GM12878 (cell line): ENCODE results near the gene DTNBP1. TPM values are rescaled to one million over a fixed set of nuclear protein-coding genes. Genes with fewer than 3 reads are reported as not detected.

Experiments
- ATAC-seq: fragments of 200-7000 bp; cut with Tn5 transposase; 3 replicates; pipeline ENCODE4 v1.9.1; 2020; ENCODE audit warnings: mild to moderate bottlenecking, moderate library complexity
- BruUV-seq: library from RNA; stranded (reverse); fragments of 400-500 nt; replicated peaks from 2 replicates; lab custom pipeline; 2021; lab: Mats Ljungman, UMichigan
- CTCF ChIA-PET: fragments of 300-600 bp; sonication (Branson Sonifier 250); formaldehyde crosslinking; extraction: SDS; loops from one replicate; lab custom pipeline; 2021; ENCODE audit warnings: inconsistent platforms; lab: Yijun Ruan, JAX
- POLR2A ChIA-PET: fragments of 350-600 bp; formaldehyde crosslinking; extraction: SDS; loops from one replicate; lab custom pipeline; 2021; ENCODE audit warnings: inconsistent platforms; lab: Charles Lee
- RAD21 ChIA-PET: fragments of 300-600 bp; sonication (Branson Sonifier 250); formaldehyde crosslinking; loops from one replicate; lab custom pipeline; 2023; ENCODE audit warnings: antibody characterized with exemption; ENCODE audit not compliant: unreplicated experiment; lab: Charles Lee
- SMC1A ChIA-PET: fragments of 300-600 bp; sonication (Branson Sonifier 250); formaldehyde crosslinking; loops from one replicate; lab custom pipeline; 2023; ENCODE audit not compliant: unreplicated experiment, uncharacterized antibody; lab: Charles Lee
- DNase-seq: peaks from one replicate; pipeline ENCODE4 v3.0.0-alpha.2; 2011; ENCODE audit warnings: low read depth, low spot score
- FAIRE-seq: peaks from 3 replicates; lab custom pipeline; 2011; peaks lifted over from hg19 to GRCh38; lab: Jason Lieb, UNC
- H2AFZ ChIP-seq: 2 replicates; pipeline ENCODE4 v1.6.0; 2011; ENCODE audit warnings: low read depth, low read length, control low read depth; ENCODE audit not compliant: control insufficient read depth
- H3K27ac ChIP-seq: 2 replicates; pipeline ENCODE4 v1.5.1; 2011; ENCODE audit warnings: control low read depth; ENCODE audit not compliant: control insufficient read depth, insufficient read depth
- H3K27me3 ChIP-seq, 2 experiments: replicated peaks in 1 of 2; 2 replicates each; pipeline versions ENCODE4 v1.6.0 to v1.6.1; 2011; ENCODE audit warnings: low read length in 1 of 2; ENCODE audit not compliant: control insufficient read depth in 2 of 2, insufficient read depth in 2 of 2
- H3K36me3 ChIP-seq, 2 experiments: 2 replicates each; pipeline ENCODE4 v1.5.1; 2011; ENCODE audit warnings: low read length in 1 of 2; ENCODE audit not compliant: control insufficient read depth in 2 of 2, insufficient read depth in 2 of 2
- H3K4me1 ChIP-seq: 2 replicates; pipeline ENCODE4 v1.6.1; 2011; ENCODE audit warnings: mild to moderate bottlenecking, low read length, moderate library complexity, mixed read lengths; ENCODE audit not compliant: control insufficient read depth, insufficient read depth
- H3K4me2 ChIP-seq: 2 replicates; pipeline ENCODE4 v1.6.0; 2011; ENCODE audit warnings: control low read depth; ENCODE audit not compliant: control insufficient read depth, insufficient read depth
- H3K4me3 ChIP-seq: fragments of 200-600 bp; sonication (generic); 2 replicates; pipeline ENCODE4 v1.5.1; 2016
- H3K79me2 ChIP-seq: 2 replicates; pipeline ENCODE4 v1.6.0; 2011; ENCODE audit warnings: low read length; ENCODE audit not compliant: control insufficient read depth, insufficient read depth
- H3K9ac ChIP-seq: 2 replicates; pipeline ENCODE4 v1.8.0; 2011; ENCODE audit warnings: low read length, control low read depth, mixed read lengths; ENCODE audit not compliant: control insufficient read depth, insufficient read depth
- H3K9me3 ChIP-seq: replicated peaks from 3 replicates; pipeline ENCODE4 v1.5.1; 2011; ENCODE audit warnings: mild to moderate bottlenecking, low read length; ENCODE audit not compliant: control insufficient read depth, insufficient read depth
- H4K20me1 ChIP-seq: 2 replicates; pipeline ENCODE4 v1.6.0; 2011; ENCODE audit not compliant: control insufficient read depth, insufficient read depth
- EED ChIP-seq: sonication (generic); IDR thresholded peaks from 2 replicates; pipeline ENCODE4 v1.6.1; 2016; ENCODE audit warnings: antibody characterized with exemption, low read depth
- HDAC6 ChIP-seq: fragments of 200-600 bp; sonication (generic); IDR thresholded peaks from one replicate; pipeline ENCODE4 v1.8.0; 2017; ENCODE audit warnings: antibody characterized with exemption; ENCODE audit not compliant: unreplicated experiment
- JUND ChIP-seq: IDR thresholded peaks from 2 replicates; pipeline ENCODE4 v1.6.1; 2012; ENCODE audit warnings: low read depth, mild to moderate bottlenecking, low read length, improper control_type of control experiment, moderate library complexity
- MXI1 ChIP-seq: fragments of 150-350 bp; IDR thresholded peaks from 2 replicates; pipeline ENCODE4 v1.6.1; 2011; ENCODE audit warnings: low read depth, mild to moderate bottlenecking, inconsistent platforms, low read length, improper control_type of control experiment
- NR2F1 ChIP-seq: fragments of 450-650 bp; conservative IDR thresholded peaks from 2 replicates; pipeline ENCODE4 v1.6.1; 2017; ENCODE audit warnings: mild to moderate bottlenecking
- SMAD1 ChIP-seq: fragments of 450-650 bp; IDR thresholded peaks from 2 replicates; pipeline ENCODE4 v1.6.1; 2018; ENCODE audit warnings: mild to moderate bottlenecking, low read depth; ENCODE audit not compliant: partially characterized antibody
- SREBF2 ChIP-seq: IDR thresholded peaks from 2 replicates; pipeline ENCODE4 v1.6.1; 2012; ENCODE audit warnings: mild to moderate bottlenecking, low read length
- STAT1 ChIP-seq: fragments of 450-650 bp; conservative IDR thresholded peaks from 2 replicates; pipeline ENCODE4 v1.6.1; 2014; ENCODE audit warnings: antibody characterized with exemption, mild to moderate bottlenecking
- SUPT20H ChIP-seq: IDR thresholded peaks from 2 replicates; pipeline ENCODE4 v1.6.1; 2011; ENCODE audit warnings: low read depth, mild to moderate bottlenecking, low read length, moderate library complexity, borderline replicate concordance; ENCODE audit not compliant: control insufficient read depth
- in situ Hi-C: fragments of 300-500 bp; cut with MboI; formaldehyde crosslinking; loops from 9 replicates; pipeline ENCODE4 v1.14.3; 2018; ENCODE audit warnings: mixed read lengths
- intact Hi-C: fragments of 100-400 bp; cut with micrococcal nuclease; formaldehyde crosslinking; loops from one replicate; pipeline ENCODE4 v1.14.2; 2022; ENCODE audit not compliant: unreplicated experiment
- polyA plus RNA-seq, 11 experiments: library from polyadenylated mRNA; depleted of rRNA in 4 of 11; unstranded in 6 of 11; stranded (reverse) in 5 of 11; fragments of >200 nt; fragmentation: Nextera tagmentation in 4 of 11; fragmentation: Illumina TruSeq in 1 of 11; extraction: Ambion mirVana in 4 of 11; extraction: Trizol in 1 of 11; gene quantifications; 1 replicate in 1 of 11; 2 replicates in 10 of 11; pipeline versions ENCODE4 v1.2.1 to v1.2.3, GENCODE V29; 2011 to 2016; ENCODE audit warnings: inconsistent platforms in 2 of 11, missing spikeins in 2 of 11, low read depth in 1 of 11
- total RNA-seq, 4 experiments: library from RNA; depleted of rRNA in 3 of 4; stranded (reverse); fragments of >200 nt in 3 of 4; fragmentation: Illumina TruSeq in 1 of 4; extraction: Trizol in 1 of 4; gene quantifications; 2 replicates each; pipeline versions ENCODE4 v1.2.1 to v1.2.3, GENCODE V29; 2013 to 2021
- TF ChIP-seq, protein P1 (sequence below): IDR thresholded peaks from 2 replicates; pipeline ENCODE4 v1.6.1; 2011; ENCODE audit warnings: mild to moderate bottlenecking, low read depth, low read length, moderate library complexity; ENCODE audit not compliant: insufficient replicate concordance
- TF ChIP-seq, protein P2 (sequence below): IDR thresholded peaks from 2 replicates; pipeline ENCODE4 v1.6.1; 2011; ENCODE audit warnings: low read depth, low read length, improper control_type of control experiment, borderline replicate concordance
- TF ChIP-seq, protein P3 (sequence below): fragments of 450-650 bp; formaldehyde crosslinking; IDR thresholded peaks from 2 replicates; pipeline ENCODE4 v1.4.0; 2020; ENCODE audit warnings: mild to moderate bottlenecking, moderate library complexity

Gene DTNBP1
- total and polyA plus RNA-seq, 10 of the 15 experiments (the other 5 are each of a cell fraction or from before 2014, with no cell fraction given), result 7.1 to 40.3 (median 20.1) TPM

DNA sequence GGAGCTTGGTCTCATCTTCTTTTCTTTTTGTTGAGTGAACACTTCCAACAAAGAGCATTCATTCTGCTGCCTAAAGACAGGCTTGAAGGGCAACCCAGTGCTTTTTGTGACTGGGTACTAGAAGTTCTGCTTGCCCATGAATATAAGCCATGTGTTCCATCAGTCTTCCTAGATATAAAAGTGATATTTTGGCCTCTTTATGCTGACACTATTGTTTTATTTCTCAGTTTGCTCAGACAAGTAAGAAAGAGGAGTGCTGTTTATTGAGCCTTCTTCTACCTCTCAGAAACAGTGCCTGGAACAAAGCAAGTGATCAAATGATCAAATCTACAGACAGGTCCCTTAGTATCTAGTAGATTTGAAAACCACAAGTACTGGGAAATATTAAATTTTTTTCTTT lies 2.4 kb upstream of the DTNBP1 start:
- FAIRE-seq, result no peak
- TF ChIP-seq, protein P1, sequence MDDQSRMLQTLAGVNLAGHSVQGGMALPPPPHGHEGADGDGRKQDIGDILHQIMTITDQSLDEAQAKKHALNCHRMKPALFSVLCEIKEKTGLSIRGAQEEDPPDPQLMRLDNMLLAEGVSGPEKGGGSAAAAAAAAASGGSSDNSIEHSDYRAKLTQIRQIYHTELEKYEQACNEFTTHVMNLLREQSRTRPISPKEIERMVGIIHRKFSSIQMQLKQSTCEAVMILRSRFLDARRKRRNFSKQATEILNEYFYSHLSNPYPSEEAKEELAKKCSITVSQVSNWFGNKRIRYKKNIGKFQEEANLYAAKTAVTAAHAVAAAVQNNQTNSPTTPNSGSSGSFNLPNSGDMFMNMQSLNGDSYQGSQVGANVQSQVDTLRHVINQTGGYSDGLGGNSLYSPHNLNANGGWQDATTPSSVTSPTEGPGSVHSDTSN, result no peak
- no peak for TF ChIP-seq SUPT20H
- TF ChIP-seq HDAC6, result no peak
- TF ChIP-seq JUND, result no peak
- TF ChIP-seq, protein P2, sequence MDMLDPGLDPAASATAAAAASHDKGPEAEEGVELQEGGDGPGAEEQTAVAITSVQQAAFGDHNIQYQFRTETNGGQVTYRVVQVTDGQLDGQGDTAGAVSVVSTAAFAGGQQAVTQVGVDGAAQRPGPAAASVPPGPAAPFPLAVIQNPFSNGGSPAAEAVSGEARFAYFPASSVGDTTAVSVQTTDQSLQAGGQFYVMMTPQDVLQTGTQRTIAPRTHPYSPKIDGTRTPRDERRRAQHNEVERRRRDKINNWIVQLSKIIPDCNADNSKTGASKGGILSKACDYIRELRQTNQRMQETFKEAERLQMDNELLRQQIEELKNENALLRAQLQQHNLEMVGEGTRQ, result no peak
- TF ChIP-seq EED, result no peak
- TF ChIP-seq NR2F1, result no peak
- TF ChIP-seq, protein P3, sequence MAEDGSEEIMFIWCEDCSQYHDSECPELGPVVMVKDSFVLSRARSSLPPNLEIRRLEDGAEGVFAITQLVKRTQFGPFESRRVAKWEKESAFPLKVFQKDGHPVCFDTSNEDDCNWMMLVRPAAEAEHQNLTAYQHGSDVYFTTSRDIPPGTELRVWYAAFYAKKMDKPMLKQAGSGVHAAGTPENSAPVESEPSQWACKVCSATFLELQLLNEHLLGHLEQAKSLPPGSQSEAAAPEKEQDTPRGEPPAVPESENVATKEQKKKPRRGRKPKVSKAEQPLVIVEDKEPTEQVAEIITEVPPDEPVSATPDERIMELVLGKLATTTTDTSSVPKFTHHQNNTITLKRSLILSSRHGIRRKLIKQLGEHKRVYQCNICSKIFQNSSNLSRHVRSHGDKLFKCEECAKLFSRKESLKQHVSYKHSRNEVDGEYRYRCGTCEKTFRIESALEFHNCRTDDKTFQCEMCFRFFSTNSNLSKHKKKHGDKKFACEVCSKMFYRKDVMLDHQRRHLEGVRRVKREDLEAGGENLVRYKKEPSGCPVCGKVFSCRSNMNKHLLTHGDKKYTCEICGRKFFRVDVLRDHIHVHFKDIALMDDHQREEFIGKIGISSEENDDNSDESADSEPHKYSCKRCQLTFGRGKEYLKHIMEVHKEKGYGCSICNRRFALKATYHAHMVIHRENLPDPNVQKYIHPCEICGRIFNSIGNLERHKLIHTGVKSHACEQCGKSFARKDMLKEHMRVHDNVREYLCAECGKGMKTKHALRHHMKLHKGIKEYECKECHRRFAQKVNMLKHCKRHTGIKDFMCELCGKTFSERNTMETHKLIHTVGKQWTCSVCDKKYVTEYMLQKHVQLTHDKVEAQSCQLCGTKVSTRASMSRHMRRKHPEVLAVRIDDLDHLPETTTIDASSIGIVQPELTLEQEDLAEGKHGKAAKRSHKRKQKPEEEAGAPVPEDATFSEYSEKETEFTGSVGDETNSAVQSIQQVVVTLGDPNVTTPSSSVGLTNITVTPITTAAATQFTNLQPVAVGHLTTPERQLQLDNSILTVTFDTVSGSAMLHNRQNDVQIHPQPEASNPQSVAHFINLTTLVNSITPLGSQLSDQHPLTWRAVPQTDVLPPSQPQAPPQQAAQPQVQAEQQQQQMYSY (CRISPR knock-in tag), result no peak
- no peak for TF ChIP-seq STAT1
- no peak for TF ChIP-seq MXI1
- TF ChIP-seq SREBF2, result no peak
- no peak for TF ChIP-seq SMAD1
- BruUV-seq, result no TSS peak
- no peak overlapping the region for H3K4me3 ChIP-seq
- ChIA-PET CTCF (interaction anchor here (1.1 to 1.3 kb wide), 2 partner anchors 17 to 41 kb away, joined by 3 to 4 read pairs; no protein-coding TSS in a partner anchor), RAD21 (interaction anchor here (1.3 kb wide), 1 partner anchor 18 kb away, joined by 6 read pairs; no protein-coding TSS in a partner anchor), POLR2A (interaction anchor here (1.1 kb wide), 2 partner anchors 13 to 17 kb away, joined by 5 read pairs; no protein-coding TSS in a partner anchor), SMC1A (interaction anchor here (0.8 to 1.8 kb wide), 8 partner anchors 9 to 541 kb away, joined by 3 to 8 read pairs (median 4); no protein-coding TSS in a partner anchor)
- H3K36me3 ChIP-seq, result no peaks in the 10 kb centered on the region
- no peak overlapping the region for H3K9ac ChIP-seq
- peaks cover 9% of the 10 kb centered on the region for H3K4me1 ChIP-seq
- intact Hi-C loops, result no loop called here
- DNase-seq, result no peak
- in situ Hi-C loops, result no loop called here
- H3K9me3 ChIP-seq, result no peaks in the 10 kb centered on the region
- no peak overlapping the region for H3K4me2 ChIP-seq
- H4K20me1 ChIP-seq, result no peaks in the 10 kb centered on the region
- H2AFZ ChIP-seq, result no peak overlapping the region
- peaks cover 0 to 2% of the 10 kb centered on the region in 2 experiments; a peak in 2 of 4 replicates for H3K27me3 ChIP-seq
- no peak overlapping the region for H3K27ac ChIP-seq
- no peak for ATAC-seq
- H3K79me2 ChIP-seq, result peaks cover 10% of the 10 kb centered on the region
